Activated gamma-delta T cell treated with Interleukin-2 at 50 U/mL for 16 hours (primary cell): Measurements from ENCODE around the gene LARGE2.
"Not testable (repeated sequence)": the region's sequence is repeated elsewhere in the genome, so short reads cannot be mapped to it uniquely, and the experiment has no call there.

Experiments
- DNase-seq: peaks from one replicate; pipeline ENCODE4 v3.0.0-alpha.2; 2020

Gene LARGE2

DNA sequence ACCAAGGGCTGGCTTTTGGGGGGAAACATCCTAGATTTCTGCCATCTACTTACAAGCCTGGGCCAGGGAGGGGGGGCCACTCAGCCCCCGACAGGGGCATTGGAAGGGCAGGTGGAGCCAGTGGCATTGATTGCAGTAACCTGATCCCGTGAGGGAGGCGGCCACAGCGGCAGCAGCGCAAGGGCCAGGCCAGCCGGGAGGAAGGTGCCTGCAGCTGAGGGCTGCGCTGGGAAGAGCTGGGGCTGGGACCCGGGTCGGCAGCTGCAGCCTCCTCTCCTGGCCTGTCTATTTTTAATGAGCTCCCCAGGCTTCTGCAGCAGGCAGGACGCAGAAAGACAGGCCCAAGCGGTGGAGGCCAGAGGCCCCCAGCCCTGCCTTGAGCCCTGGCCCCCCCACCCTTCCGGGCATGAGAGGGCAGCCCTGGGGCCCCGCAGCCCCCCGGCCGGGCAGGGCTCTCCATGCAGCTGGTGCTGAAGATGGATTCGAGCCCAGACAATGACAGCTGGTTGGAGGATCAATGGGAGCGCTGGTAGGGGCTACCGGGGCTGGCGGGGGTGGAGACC, 26.0 kb upstream of the LARGE2 start:
- DNase-seq = no peak

DNA sequence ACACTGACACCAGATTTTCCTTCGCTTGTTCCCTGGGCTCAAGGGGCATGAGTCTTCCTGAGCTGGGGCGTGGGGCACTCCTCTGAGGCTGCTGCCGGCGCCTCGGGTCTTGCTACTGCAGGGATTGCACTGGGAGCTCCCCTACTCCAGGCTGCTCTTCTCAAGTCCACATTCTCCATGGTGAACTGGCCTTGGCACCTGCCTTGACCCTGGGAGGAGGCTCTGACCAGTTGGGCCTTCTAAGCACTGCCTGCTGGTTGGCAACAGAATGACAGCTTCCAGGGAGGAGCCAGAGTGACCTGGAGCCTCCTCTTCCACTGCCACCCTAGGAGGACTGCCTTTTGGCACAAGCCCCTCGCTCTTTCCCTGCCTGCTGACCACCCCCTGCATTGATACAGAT, 24.9 kb upstream of the LARGE2 start:
- DNase-seq = no peak

DNA sequence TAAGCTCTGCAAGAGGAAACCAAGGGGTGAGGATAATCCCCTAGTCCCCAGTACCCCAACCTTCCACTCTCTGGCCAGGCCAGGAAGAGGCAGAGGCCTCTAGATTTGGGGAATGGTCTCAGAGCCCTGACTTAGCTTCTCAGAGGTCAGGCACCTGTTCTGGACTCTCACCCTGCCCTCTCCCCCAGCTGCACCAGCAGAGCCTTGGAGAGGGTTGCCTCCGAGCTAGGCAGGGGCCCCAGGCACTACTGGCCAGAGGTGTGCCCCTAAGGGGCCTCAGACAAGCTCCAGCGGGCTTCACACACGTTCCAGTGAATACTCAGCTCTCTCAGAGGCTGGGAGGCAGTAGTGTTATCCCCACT, 23.4 kb upstream of the LARGE2 start:
- DNase-seq = no peak

DNA sequence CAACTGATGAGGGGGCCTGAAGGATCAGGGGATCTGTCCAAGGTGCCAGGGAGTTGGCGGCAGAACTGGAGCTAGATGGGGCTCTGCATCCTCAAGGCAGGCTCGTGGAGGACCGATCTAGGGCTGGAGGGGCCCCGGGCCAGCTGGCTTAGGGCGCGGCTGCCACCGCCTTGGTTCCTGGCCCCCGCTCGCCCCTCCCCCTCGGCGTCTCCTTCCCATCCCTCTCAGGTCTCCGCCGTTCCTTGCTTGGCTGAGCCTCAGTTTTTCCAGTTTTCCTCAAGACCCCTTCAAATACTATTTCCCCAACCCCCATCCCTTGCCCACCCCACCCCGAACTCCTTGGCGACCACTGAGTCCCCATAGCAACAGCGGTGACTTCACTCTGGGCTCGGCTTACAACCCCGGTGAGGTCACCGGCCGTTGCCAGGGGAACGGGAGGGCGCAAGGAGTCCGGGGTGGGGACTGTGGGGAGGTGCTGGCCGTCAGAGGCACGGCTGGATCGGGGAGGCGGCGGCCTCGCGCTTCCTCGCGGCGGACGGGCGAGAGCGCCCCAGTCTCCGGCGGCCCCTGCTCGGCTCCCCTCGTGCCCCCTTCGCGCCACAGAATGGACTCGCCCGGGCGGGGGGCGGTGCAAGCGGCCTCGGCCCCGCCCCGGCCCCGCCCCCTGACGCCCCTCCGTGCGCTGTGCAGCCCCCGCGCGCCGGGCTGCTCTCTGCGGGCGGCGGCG, 22.8 kb upstream of the LARGE2 start:
- peak; percentile 57 for DNase-seq

DNA sequence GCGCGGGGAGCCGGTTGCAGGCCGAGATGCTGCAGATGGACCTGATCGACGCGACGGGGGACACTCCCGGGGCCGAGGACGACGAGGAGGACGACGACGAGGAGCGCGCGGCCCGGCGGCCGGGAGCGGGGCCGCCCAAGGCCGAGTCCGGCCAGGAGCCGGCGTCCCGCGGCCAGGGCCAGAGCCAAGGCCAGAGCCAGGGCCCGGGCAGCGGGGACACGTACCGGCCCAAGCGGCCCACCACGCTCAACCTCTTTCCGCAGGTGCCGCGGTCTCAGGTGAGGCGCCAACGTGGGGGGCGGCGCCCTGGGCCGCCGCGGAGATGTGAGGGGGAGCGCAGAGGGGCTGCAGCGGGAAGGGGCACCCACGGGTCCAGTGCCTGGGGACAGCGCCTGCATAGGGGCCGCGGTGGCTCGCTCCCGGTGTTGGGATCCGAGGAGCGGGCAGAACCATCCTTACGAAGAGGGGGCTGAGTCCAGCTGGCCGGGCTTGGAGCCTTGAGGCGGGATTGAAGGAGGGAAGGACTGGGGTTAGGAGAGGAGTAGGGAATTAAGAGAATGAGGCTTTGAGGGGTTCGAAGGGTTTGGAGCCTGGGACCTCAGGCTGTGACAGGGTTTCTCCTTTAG, 22.2 kb upstream of the LARGE2 start:
- DNase-seq = not testable (repeated sequence)

DNA sequence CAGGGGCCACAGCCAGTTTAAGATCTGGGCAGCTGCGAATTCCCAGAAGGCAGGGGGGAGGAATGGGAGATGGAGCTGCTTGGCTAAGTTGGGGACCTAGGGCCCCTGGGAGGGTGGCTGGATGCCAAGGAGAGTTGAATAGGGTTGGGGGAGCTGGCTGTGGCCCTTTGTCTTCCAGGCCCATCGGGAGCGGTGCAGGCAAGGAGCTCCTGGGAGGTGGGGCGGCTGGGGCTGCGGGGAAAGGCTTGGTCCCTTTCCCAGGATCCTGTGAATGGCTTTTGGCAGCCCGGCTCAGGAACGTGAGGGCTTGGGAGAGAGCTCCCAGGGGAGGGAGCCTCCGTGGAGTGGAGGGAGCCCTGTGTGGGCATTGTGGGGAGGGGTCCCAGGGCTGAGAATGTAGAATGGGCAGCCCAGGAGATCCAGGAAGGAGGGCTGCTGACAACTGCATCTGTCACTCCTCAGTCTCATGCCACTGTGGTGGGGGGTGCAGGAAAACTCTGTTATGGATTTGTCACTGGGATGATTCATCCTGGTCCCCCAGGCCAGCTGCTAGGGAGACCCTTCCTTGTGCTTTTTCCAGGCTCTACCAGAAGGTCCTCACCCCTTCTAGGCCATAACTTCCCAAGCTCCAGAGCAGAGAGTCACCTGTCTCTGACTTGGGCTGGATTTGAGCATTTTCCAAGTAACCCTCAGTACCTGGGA, 21.4 kb upstream of the LARGE2 start:
- no peak for DNase-seq

DNA sequence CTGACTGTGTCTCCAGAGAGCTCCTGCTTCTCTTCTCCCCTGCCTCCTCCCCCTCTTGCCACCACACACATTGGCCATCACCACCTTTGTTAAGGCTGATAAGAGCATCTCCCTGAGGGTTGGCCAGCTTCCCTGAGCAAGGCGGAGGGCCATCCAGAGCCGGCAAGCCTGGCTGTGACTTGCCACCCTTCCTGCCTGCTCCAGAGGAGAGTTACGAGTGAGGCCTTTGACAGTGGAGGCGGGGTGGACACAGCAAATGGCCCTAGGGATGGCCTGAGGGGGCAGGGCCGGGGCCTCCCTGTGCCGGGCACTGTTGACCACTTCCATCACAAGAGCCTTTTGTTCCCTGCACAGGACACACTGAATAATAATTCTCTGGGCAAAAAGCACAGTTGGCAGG, 20.8 kb upstream of the LARGE2 start:
- no peak for DNase-seq

DNA sequence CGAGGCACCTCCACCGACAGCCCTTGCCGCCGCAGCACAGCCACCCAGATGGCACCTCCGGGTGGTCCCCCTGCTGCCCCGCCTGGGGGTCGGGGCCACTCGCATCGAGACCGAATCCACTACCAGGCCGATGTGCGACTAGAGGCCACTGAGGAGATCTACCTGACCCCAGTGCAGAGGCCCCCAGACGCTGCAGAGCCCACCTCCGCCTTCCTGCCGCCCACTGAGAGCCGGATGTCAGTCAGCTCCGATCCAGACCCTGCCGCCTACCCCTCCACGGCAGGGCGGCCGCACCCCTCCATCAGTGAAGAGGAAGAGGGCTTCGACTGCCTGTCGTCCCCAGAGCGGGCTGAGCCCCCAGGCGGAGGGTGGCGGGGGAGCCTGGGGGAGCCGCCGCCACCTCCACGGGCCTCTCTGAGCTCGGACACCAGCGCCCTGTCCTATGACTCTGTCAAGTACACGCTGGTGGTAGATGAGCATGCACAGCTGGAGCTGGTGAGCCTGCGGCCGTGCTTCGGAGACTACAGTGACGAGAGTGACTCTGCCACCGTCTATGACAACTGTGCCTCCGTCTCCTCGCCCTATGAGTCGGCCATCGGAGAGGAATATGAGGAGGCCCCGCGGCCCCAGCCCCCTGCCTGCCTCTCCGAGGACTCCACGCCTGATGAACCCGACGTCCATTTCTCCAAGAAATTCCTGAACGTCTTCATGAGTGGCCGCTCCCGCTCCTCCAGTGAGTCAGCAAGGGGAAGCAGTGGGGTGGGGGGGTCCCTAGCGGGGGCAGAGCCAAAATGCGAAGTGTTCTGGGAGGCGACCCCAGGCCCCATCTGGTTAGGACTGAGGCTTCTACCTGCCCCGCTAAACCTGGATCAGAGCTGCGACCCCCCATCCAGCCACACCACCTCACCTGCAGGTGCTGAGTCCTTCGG, 19.7 kb upstream of the LARGE2 start:
- DNase-seq = no peak

DNA sequence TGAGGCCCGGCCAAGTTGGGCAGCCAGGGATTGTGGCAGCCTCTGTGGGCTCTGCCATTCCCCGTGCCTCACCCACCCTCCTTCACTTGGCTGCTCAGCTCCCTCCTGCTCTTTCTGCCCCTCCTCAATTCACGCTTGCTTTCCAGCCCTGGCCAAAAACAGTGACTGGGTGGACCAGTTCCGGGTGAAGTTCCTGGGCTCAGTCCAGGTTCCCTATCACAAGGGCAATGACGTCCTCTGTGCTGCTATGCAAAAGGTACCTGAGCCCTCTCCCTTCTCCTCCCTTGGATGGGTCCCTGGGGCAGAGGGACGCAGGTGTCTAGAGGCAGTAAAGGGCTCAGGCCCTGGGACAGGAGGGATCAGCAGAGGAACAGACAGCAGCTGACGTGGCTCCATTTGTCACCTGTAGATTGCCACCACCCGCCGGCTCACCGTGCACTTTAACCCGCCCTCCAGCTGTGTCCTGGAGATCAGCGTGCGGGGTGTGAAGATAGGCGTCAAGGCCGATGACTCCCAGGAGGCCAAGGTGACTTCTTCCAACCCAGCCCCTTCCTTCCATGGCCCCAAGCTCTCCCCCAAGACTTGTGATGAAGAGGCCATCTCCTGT, 18.0 kb upstream of the LARGE2 start:
- DNase-seq = no peak

DNA sequence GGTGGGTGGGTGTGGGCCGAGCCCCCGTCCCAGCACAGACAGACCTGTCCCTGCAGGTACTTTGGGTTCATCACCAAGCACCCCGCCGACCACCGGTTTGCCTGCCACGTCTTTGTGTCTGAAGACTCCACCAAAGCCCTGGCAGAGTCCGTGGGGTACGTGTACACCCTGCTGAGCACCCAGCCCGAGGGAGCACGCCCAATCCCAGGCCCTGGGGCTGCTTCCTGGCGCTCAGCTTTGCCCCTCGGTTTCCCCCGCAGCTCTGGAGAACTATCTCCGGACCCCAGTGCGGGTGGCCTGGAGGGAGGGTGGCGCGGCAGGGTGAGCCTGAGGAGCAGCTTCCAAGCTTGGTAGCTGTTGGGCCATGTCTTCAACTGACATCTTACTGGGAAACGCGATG, 17.4 kb upstream of the LARGE2 start:
- DNase-seq = no peak

DNA sequence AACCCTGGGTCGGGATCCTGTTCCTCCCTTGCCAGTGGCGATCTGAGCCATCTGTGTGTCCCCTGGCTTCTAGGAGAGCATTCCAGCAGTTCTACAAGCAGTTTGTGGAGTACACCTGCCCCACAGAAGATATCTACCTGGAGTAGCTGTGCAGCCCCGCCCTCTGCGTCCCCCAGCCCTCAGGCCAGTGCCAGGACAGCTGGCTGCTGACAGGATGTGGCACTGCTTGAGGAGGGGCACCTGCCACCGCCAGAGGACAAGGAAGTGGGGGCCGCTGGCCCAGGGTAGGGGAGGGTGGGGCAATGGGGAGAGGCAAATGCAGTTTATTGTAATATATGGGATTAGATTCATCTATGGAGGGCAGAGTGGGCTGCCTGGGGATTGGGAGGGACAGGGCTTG, 16.9 kb upstream of the LARGE2 start:
- DNase-seq = not testable (repeated sequence)

DNA sequence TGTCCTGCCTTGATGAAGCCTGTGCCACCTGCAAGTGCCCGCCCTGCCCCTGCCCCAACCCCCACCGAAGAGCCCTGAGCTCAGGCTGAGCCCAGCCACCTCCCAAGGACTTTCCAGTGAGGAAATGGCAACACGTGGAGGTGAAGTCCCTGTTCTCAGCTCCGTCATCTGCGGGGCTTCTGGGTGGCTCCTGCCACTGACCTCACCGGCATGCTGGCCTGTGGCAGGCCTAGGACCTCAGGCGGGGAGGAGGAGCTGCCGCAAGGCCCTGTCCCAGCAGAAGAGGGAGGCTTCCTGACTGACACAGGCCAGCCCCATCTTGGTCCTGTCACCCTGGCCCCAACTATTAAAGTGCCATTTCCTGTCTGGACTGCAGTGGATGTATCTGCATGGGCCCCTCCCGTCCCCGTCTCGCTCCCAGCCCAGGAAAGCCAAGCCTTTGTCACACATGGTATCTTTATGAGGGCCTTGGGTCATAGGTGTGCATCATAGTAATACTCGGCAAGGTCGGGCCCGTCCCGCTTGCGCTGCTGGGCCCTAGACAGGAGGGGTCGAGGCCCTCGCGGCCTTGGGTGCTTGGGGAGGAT, 16.3 kb upstream of the LARGE2 start:
- no peak for DNase-seq

DNA sequence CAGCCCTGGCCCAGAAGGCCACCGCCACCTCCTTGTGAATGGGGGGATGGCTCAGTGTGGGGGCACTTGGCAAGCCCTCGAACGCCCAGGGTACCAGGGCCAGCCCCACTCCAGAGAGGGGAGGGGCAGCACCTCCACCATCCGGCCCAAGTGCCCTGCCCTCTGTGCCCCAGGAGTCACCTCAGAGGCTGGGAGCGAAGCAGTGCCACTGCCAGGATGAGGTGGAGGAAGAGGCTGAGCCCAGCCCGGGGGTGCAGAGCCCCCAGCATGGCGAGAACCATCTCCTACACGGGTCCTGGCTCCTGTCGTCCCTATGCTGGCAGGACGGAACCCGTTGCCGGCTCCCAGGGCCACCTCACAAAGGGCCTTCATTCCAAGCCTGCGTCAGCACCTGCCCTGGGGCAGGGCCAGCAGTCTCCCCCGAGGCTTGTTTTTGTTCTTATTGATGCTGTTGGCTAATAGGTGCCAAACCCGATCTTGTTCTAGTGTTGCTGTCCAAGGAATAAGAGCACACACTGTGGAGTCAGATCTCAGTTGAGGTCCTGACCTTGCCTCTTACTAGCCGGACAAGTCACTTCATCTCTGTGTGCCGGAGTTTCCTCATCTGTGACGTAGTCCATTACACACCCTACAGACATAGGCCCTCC, 15.4 kb upstream of the LARGE2 start, which contains the start of gene FREY1:
TSS of gene FREY1 (minus strand) at position 307 of the 647 bp plus-strand sequence. CDS start at position 281, 26 bp downstream.
- DNase-seq = no peak

DNA sequence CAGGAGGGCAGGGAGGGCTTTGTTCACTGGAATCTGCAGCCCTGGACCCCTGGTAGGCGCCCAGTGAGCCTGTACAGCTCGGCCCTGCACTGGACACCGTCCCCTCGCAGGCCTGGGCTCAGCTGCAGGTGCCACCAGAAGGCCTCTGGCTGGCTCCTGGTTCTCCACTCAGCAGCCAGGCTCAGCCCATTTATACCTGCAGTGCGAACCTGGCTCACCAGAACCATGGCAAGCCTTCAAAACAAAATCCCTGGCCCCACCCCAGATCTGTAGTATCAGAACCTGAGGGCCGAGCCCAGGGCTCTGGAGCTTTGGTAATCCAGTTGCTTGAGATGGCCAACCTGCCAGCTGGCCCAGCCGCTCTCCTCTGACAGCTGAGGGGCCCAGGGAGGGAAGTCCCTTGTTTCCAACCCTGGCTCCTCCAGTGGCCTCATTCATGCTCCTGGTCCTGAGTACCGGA, 14.5 kb upstream of the LARGE2 start:
- DNase-seq = no peak

DNA sequence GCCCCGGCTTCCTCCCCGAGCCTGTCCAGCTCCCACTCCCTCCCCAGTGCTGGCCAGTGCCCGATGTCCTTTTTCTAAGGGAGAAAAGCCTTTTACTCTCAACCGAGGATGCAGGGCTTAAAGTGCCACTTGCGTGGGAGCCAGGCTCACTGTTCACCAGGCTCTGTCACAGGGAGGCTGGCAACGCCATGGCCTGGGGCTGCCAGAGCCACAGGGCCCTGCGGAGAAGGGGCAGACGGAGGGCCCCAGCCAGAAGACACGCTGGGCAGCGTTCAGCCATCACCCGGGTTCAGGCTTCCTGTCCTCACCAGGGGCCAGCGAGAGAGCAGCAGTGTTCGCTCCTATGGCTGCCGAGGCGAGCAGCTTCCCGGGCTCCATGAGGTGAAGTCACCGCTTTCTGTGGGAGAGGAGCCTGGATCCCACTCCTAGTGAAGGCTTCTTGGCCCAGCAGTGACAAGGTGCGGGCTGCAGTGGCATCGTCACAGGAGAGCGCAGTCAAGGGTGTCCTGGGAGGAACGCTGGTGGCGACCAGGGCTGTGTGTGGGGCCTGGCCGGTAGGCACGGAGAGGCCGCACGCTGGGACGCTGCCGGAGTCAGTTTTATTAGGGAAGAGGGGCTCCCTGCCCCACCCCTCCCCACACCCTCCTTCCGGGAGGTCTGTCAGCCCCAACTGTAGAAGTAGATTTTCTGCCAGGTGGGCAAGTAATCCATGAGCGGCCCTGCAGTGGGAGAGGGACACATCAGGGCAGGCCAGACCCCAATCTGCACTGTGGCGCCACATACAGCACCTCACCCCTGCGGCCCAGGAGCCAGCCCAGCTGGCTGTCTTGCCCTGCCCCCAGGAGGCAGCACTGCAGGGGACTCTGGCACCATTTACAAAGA, 12.6 kb upstream of the LARGE2 start:
- DNase-seq = no peak

DNA sequence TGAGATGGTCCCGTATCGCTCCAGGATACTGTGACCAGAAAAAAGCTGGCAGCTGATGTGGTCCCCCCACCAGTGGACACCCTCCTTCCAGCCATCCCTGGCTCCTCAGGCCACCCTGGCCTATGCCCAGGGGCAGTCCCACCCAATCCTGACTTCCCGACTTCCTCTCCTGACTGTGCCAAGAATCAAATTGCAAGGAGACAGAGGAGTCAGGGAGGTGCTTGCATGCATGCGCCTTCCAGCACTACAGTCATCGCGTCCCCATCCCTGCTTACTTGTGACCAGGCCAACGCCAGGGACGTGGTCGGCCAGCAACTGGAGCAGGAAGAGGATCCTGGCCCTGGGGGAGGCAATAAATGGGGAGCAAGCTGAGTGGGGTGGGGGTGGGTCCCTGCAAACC, 11.8 kb upstream of the LARGE2 start:
- DNase-seq = no peak

DNA sequence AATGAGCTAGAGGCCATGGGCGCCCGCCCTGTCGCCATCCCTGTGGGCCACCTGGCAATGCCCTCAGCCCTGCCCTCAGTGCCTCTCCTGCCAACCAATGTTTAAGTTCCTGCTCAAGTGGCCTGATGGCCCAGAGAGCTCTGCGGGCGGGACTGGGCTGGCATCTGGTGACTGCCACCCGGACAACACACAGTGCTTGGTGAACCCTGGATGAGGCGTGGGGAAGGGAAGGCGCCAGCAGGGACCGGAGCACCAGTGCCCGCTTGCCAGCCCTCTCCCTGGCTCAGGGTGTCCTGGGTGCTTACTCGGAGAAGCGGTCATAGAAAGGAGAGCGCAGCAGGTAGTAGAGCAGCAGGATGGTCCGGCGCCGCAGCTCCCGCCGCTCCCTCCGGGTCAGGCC, 8.9 kb upstream of the LARGE2 start:
- no peak for DNase-seq

DNA sequence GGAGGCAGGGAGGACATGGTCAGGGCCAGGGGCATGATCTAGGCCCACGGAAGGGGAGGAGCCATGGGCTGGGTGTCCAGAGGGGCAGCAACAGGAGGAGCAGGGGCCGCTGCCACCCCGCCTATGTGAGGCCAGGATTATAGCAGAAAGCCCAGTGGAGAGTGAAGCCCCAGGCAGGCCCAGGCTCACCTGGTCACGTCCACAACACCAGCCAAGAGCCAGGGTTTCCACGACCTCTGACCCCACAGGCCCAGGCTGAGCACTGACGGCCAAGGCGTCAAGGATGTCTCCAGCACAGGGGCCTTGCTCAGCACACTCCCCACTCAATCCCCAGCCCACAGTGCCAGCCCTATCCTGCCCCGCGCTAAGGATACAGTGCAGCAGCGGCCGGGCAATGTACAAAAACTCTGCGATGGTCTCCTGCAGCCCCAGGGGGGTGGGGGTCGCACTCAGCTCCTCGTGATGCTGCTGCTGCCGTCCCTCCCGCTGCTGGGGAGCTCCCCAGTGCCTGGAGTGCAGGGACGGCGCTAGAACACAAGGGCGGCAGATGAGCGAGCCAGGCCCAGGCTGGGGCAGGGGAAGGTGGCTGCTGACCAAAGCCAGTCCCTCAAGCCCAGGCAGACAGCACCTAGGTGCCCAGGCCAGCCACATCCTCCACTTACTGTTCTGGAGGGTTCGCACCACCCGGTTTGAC, 8.4 kb upstream of the LARGE2 start:
- no peak for DNase-seq

DNA sequence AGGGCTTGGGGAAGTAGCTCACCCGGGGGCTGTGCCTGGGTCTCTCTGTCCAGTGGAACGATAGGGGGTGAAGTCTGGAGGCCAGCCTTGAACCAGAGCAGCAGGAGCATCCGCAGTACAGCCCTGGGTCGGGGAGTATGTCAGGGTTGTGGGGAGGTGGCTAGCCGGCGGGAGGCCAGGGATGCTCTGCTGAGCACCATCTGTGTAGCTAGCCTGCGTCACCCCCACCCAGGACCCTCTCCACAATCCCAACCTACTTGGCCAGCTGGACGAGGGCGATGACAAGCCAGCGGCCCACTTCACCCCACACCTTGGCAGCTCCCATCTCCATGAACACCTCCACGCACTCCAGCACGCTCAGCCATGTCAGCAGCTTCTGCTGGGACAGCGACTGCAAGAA, 7.0 kb upstream of the LARGE2 start:
- no peak for DNase-seq

DNA sequence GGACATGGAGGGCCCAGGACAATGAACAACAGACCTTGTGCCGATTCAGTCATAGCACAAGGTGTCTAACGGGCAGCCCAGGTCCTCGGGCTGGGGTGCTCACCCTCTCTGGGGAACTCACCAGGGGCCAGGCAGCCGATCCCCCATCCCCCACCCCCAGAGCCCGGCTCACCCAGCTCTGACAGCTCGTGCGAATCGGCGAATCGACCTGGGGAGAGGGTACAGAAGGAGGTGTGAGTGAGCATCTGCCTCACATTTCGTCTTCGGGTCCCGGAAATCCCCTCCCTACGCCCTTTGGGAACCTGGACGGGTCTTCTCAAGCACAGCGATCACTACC, 5.2 kb upstream of the LARGE2 start:
- no peak for DNase-seq
